Gastroesophageal sphincter (tissue), 4 donors: ENCODE data around the gene ANO5. TPM values are rescaled to one million over a fixed set of nuclear protein-coding genes. Genes with fewer than 3 reads are reported as not detected.

Experiments
- ATAC-seq: fragments of 150-250 bp; one replicate; pipeline ENCODE4 v1.9.1; 2016; ENCODE audit warnings: mild to moderate bottlenecking, moderate library complexity
- H3K27ac ChIP-seq, 4 donors: fragments of 200-600 bp; sonication (generic) in 3 of 4; 1 replicate in 3 of 4; 2 replicates in 1 of 4; pipeline ENCODE4 v1.5.1; 2016 to 2019
- H3K27me3 ChIP-seq: fragments of 200-600 bp; sonication (generic); one replicate; pipeline ENCODE4 v1.5.1; 2019
- H3K36me3 ChIP-seq, 2 donors: fragments of 200-600 bp; sonication (generic); one replicate each; pipeline ENCODE4 v1.5.1; 2019; ENCODE audit warnings: control low read depth in 1 of 2
- H3K4me1 ChIP-seq, 3 donors: fragments of 200-600 bp; sonication (generic); 1 replicate in 2 of 3; 2 replicates in 1 of 3; pipeline ENCODE4 v1.5.1; 2016 to 2019; ENCODE audit warnings: control low read depth in 2 of 3
- H3K4me3 ChIP-seq, 2 donors: fragments of 200-600 bp; sonication (generic); one replicate each; pipeline ENCODE4 v1.5.1; 2019; ENCODE audit warnings: mild to moderate bottlenecking in 1 of 2, moderate library complexity in 1 of 2
- H3K9me3 ChIP-seq, 3 donors: fragments of 200-600 bp; sonication (generic); one replicate each; pipeline ENCODE4 v1.5.1; 2017 to 2019; ENCODE audit warnings: control low read depth in 2 of 3
- EP300 ChIP-seq: sonication (generic); formaldehyde crosslinking; IDR thresholded peaks from one replicate; pipeline ENCODE4 v1.6.1; 2017; ENCODE audit warnings: antibody characterized with exemption, mild to moderate bottlenecking
- POLR2A ChIP-seq, 2 donors: fragments of 450-650 bp; IDR thresholded peaks; one replicate each; pipeline ENCODE4 v1.6.1; 2017; ENCODE audit warnings: antibody characterized with exemption in 2 of 2, mild to moderate bottlenecking in 2 of 2, moderate library complexity in 1 of 2
- POLR2AphosphoS5 ChIP-seq: sonication (generic); formaldehyde crosslinking; IDR thresholded peaks from one replicate; pipeline ENCODE4 v1.6.1; 2017; ENCODE audit warnings: antibody characterized with exemption
- WGBS, 2 donors: methylation state at CpG; one replicate each; pipeline ENCODE4 v1.1.5; 2018; ENCODE audit warnings: low coverage in 1 of 2; 5-methylcytosine and 5-hydroxymethylcytosine counted together
- total RNA-seq, 4 donors: library from RNA; depleted of rRNA; stranded (reverse); fragments of >200 nt; gene quantifications; one replicate each; pipeline ENCODE4 v1.1.0, GENCODE V29; 2016
- TF ChIP-seq, protein P1 (sequence below), 4 experiments: fragments of 200-600 bp in 2 of 4; fragments of 450-650 bp in 2 of 4; sonication (generic) in 1 of 4; IDR thresholded peaks; one replicate each; pipeline ENCODE4 v1.5.1; 2017 to 2019; ENCODE audit warnings: antibody characterized with exemption in 4 of 4, mild to moderate bottlenecking in 2 of 4, moderate library complexity in 2 of 4

Gene ANO5
- total RNA-seq, 4 donors from 2014 or later, result 21.5 to 33.2 (median 27.5) TPM

GRCh38 chr11:22197139-22198005 lies 4.5 kb downstream of the ANO5 start:
- Histone ChIP-seq H3K27ac (peak overlapping the region in 3 of 4 donors; percentile 24 to 63 (median 42)), H3K36me3 (no peaks in the 10 kb centered on the region), H3K9me3 (no peaks in the 10 kb centered on the region), H3K4me1 (peaks cover 0 to 55% (median 0%) of the 10 kb centered on the region in 3 donors), H3K4me3 (no peak overlapping the region), H3K27me3 (no peaks in the 10 kb centered on the region)
- ATAC-seq, result no peak
- 28 to 48% methylated on average over 3 to 4 of the region's 4 CpGs for WGBS, 2 donors
- TF ChIP-seq, protein P1, sequence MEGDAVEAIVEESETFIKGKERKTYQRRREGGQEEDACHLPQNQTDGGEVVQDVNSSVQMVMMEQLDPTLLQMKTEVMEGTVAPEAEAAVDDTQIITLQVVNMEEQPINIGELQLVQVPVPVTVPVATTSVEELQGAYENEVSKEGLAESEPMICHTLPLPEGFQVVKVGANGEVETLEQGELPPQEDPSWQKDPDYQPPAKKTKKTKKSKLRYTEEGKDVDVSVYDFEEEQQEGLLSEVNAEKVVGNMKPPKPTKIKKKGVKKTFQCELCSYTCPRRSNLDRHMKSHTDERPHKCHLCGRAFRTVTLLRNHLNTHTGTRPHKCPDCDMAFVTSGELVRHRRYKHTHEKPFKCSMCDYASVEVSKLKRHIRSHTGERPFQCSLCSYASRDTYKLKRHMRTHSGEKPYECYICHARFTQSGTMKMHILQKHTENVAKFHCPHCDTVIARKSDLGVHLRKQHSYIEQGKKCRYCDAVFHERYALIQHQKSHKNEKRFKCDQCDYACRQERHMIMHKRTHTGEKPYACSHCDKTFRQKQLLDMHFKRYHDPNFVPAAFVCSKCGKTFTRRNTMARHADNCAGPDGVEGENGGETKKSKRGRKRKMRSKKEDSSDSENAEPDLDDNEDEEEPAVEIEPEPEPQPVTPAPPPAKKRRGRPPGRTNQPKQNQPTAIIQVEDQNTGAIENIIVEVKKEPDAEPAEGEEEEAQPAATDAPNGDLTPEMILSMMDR (IDR thresholded peaks at IDR 0.05), result no peak
- TF ChIP-seq POLR2AphosphoS5, result no peak
- TF ChIP-seq POLR2A (IDR thresholded peaks at IDR 0.05), result no peak
- TF ChIP-seq EP300, result no peak

GRCh38 chr11:22199243-22199642 lies 6.4 kb downstream of the ANO5 start:
- H3K9me3 ChIP-seq, result no peaks in the 10 kb centered on the region
- no peak overlapping the region for H3K27ac ChIP-seq
- ATAC-seq, result no peak
- no peaks in the 10 kb centered on the region for H3K36me3 ChIP-seq
- H3K4me1 ChIP-seq, result peaks cover 0 to 45% (median 0%) of the 10 kb centered on the region in 3 donors
- no peak overlapping the region for H3K4me3 ChIP-seq
- TF ChIP-seq, protein P1 (IDR thresholded peaks at IDR 0.05), result no peak
- no peak for TF ChIP-seq EP300
- no peaks in the 10 kb centered on the region for H3K27me3 ChIP-seq

- H3K4me1 ChIP-seq, result peaks cover 0 to 43% (median 0%) of the 10 kb centered on the region in 3 donors
- H3K27me3 ChIP-seq, result no peaks in the 10 kb centered on the region
- no peak for TF ChIP-seq EP300
- no peak for TF ChIP-seq POLR2A (IDR thresholded peaks at IDR 0.05)
- TF ChIP-seq, protein P1 (IDR thresholded peaks at IDR 0.05), result no peak
- TF ChIP-seq POLR2AphosphoS5, result no peak
- WGBS, 2 donors, result 94 to 97% methylated on average over 3 to 4 of the region's 4 CpGs
- H3K36me3 ChIP-seq, result no peaks in the 10 kb centered on the region
- no peaks in the 10 kb centered on the region for H3K9me3 ChIP-seq
- ATAC-seq, result no peak
- H3K4me3 ChIP-seq, result no peak overlapping the region
- H3K27ac ChIP-seq, result no peak overlapping the region
These were observed 10.4 kb downstream of the ANO5 start for GRCh38 chr11:22203281-22203680.

DNA sequence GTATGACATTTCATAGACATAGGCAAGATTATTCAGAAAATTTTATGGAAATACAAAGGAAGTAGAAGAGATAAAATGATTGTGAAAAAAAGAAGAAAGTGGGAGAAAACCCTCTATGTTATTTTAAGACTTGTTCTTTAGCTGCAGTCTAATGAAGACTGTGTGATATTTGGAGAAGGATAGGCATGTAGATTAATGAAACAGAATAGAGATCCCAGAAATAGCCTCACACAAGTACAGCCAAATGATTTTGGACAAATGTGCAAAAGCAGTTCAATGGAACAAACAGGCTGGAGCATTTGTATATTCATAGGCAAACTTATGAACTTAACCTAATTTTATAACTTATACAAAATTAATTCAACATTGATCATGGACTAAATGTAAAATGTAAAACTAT lies 14.3 kb downstream of the ANO5 start:
- H3K4me1 ChIP-seq, result peaks cover 0 to 30% (median 0%) of the 10 kb centered on the region in 3 donors
- H3K27ac ChIP-seq, result no peak overlapping the region
- no peak overlapping the region for H3K4me3 ChIP-seq
- H3K9me3 ChIP-seq, result no peaks in the 10 kb centered on the region
- no peaks in the 10 kb centered on the region for H3K36me3 ChIP-seq
- ATAC-seq, result no peak
- TF ChIP-seq POLR2A (IDR thresholded peaks at IDR 0.05) (no peak), POLR2AphosphoS5 (no peak), EP300 (no peak)
- TF ChIP-seq, protein P1 (IDR thresholded peaks at IDR 0.05), result no peak
- no peaks in the 10 kb centered on the region for H3K27me3 ChIP-seq
